Measurements from ENCODE around the gene FCF1.

FCF1 gene

DNA sequence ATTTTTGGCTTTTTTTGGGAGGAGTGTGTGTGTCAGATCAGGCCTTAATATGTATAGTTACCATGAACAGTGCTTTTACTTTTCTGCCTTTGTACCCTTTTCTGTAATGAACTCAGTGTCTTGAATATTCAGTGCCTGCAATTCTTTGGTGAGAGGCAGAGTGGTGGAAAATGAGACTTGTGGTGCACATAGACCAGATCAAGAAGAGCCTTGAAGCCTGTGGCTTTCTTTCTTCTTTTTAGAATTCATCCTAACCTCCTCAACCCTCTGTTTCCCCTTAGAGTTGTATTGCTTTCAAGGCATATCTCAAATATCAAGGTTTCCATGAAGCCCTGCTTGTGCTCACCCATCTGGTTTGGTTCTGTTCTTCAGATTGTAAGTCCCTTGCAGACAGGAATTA lies 52.8 kb downstream of the FCF1 start:
- no peak for DNase-seq (ENCODE audit: low read depth)

DNA sequence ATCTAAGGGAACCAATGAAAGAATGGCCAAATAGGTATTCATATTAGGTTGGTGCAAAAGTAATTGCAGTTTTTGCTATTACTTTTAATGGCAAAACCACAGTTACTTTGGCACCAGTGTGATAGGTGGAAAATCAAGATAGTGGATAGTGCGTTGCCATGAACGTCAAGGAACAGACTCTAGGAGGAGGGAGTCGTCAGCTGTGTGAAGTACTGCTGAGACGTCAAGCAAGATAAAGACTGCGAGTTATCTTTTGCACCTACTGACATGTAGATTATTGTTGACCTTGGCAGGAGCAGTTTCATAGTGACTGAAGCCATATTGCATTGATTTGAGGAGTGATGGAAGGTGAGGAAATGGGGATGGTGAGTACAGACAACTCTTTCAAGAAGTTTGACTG lies 58.5 kb downstream of the FCF1 start:
- no peak for DNase-seq (ENCODE audit: low read depth)

DNA sequence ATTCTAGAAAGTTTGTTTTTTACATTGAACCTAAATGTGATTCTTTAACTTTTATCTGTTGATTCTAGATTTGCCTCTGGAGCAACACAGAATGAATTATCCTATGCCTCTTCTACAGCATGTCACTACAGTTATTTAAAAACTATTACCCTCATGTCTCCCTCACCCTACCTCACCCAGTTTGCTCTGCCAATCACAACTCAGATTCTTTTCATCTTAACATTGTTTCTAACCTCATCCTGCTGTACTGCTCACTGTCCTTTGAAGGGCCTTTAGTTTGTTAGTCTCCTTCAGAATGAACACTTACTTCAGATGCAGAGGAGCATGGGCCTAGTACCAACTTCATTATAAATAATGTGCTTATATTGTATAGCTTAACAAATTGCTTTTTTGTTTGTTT lies 71.7 kb downstream of the FCF1 start:
- DNase-seq (ENCODE audit: low read depth) = no peak

DNA sequence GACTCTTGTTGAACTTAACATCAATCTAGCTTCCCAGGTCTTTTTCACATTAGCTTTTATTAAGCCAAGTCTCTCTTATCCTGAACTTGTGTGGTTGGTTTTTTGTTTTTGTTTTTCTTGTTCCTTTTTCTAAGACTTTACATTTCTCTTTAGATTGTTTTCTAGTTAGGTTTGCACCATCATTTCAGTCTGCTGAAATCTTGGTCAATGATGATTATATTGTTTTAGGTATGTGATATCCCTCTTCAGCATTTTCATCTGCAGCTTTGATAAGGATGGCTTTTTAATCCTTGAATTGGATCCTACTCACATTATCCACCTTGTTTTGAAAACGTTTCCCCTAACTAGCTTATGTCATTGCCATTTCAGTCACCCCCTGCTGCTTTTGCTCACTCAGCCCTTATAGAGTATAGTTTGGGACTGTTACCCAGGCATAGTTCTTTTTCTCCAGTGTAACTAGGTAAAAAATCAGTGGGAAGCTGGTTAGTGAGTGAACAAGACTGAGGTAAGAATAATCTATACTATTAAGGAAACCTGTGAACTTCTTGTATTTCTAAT lies 72.2 kb downstream of the FCF1 start:
- no peak for DNase-seq (ENCODE audit: low read depth)

DNA sequence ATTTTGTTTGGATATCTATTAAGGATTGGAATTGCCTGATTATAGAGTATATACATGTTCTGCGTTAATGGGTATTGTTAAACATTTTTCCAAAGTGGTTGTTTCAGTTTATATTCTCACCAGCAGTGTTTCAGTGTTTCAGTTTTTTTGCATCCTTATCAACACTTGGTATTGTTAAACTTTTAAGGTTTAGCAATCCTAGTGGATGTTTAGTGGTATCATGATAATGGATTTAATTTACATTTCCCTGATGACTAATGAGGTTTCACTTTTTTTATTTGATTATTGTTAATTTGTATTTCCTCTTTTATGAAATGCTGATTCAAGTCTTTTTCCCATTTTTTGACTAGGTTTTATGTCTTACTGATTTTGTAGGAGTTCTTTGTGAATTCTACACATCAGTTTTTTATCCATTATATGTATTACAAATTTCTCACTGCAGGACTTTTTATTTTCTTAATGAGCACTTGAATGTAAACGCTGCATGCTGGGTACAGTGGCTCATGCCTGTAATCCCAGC lies 73.9 kb downstream of the FCF1 start:
- no peak for DNase-seq (ENCODE audit: low read depth)

All from GM04504 (cell line).